Measurements from ENCODE around the gene SOS1. TPM values are rescaled to one million over a fixed set of nuclear protein-coding genes. Genes with fewer than 3 reads are reported as not detected.

Gene SOS1
- total and polyA plus RNA-seq, 2 donors (not counting 3 experiments of a cell fraction or from before 2014, with no cell fraction given): 22.2 to 32.5 TPM

DNA sequence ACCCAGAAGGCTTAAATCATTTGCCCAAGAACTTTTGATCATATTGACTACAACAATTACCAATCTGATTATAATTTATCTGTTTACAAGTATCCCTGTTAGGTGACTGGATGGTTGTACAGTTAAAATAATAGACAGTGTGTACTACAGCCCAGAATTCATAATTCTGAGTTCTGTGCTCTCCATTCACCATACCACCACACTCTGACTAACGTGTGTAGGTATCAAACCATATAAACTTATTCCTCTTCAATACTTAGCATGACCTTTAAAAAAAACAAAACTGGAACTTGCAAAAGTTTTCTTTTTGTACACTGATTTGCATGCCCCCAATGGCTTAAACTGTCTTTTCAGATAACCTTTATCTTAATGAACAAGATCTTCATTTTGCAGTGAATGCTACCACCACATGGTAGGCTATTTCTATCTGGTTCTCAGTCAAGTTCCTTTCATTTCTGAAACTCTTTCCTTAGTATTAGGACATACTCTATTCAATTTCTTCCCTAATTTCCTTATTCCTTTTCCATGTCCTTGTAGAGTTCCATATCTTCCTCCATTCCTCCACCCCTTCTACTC is 50.9 kb downstream of the SOS1 start:
- H3K4me3 ChIP-seq (replicated peaks in 1 of 3; ENCODE audit: insufficient read depth in 1 of 3, low read depth in 1 of 3, low read length in 3 of 3): no peak overlapping the region
- BruUV-seq (replicated peaks): no TSS peak
- H3K27me3 ChIP-seq (ENCODE audit: control insufficient read depth in 2 of 2, insufficient read depth in 2 of 2, low read length in 2 of 2): no peaks in the 10 kb centered on the region
- TF ChIP-seq GATA2 (IDR thresholded peaks at IDR 0.05; ENCODE audit: insufficient read depth, insufficient read length, low read depth, low read length) (no peak), FOS (IDR thresholded peaks at IDR 0.05; ENCODE audit: borderline replicate concordance, insufficient read depth, low read length) (no peak), POLR2AphosphoS5 (IDR thresholded peaks at IDR 0.05; ENCODE audit: insufficient read depth, low read depth, low read length) (no peak), JUN (IDR thresholded peaks at IDR 0.05; ENCODE audit: borderline replicate concordance, insufficient read depth, insufficient read length, low read depth) (no peak), POLR2A (IDR thresholded peaks at IDR 0.05; ENCODE audit: low read depth, low read length) (no peak), MYC (IDR thresholded peaks at IDR 0.05; ENCODE audit: low read depth, low read length) (no peak), EZH2 (IDR thresholded peaks at IDR 0.05; ENCODE audit: borderline replicate concordance, low read depth, low read length, severe bottlenecking) (no peak)
- TF ChIP-seq, protein P1, sequence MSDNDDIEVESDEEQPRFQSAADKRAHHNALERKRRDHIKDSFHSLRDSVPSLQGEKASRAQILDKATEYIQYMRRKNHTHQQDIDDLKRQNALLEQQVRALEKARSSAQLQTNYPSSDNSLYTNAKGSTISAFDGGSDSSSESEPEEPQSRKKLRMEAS (IDR thresholded peaks at IDR 0.05; ENCODE audit: insufficient read depth, insufficient read length): no peak
- TF ChIP-seq, protein P2, sequence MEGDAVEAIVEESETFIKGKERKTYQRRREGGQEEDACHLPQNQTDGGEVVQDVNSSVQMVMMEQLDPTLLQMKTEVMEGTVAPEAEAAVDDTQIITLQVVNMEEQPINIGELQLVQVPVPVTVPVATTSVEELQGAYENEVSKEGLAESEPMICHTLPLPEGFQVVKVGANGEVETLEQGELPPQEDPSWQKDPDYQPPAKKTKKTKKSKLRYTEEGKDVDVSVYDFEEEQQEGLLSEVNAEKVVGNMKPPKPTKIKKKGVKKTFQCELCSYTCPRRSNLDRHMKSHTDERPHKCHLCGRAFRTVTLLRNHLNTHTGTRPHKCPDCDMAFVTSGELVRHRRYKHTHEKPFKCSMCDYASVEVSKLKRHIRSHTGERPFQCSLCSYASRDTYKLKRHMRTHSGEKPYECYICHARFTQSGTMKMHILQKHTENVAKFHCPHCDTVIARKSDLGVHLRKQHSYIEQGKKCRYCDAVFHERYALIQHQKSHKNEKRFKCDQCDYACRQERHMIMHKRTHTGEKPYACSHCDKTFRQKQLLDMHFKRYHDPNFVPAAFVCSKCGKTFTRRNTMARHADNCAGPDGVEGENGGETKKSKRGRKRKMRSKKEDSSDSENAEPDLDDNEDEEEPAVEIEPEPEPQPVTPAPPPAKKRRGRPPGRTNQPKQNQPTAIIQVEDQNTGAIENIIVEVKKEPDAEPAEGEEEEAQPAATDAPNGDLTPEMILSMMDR (IDR thresholded peaks at IDR 0.05; ENCODE audit: extremely low read depth in 1 of 2, insufficient read depth in 1 of 2, low read depth in 1 of 2, low read length in 2 of 2): no peak
- no peak overlapping the region for H2AFZ ChIP-seq (ENCODE audit: low read depth, low read length)
- no peaks in the 10 kb centered on the region for H4K20me1 ChIP-seq (replicated peaks; ENCODE audit: control insufficient read depth, extremely low read depth, insufficient read depth, low read length)
- H3K79me2 ChIP-seq (ENCODE audit: control insufficient read depth, insufficient read depth, low read length): peaks cover 12% of the 10 kb centered on the region
- H3K36me3 ChIP-seq (ENCODE audit: control insufficient read depth in 2 of 2, extremely low read depth in 1 of 2, insufficient read depth in 2 of 2, low read length in 2 of 2): peaks cover 2 to 4% of the 10 kb centered on the region in 2 experiments
- H3K27ac ChIP-seq (ENCODE audit: insufficient read depth, low read depth, low read length): no peak overlapping the region
- no peaks in the 10 kb centered on the region for H3K9me1 ChIP-seq (replicated peaks; ENCODE audit: control insufficient read depth, extremely low read depth, insufficient read depth, low read length)
- no peaks in the 10 kb centered on the region for H3K9me3 ChIP-seq (replicated peaks; ENCODE audit: control insufficient read depth, insufficient read depth, low read length)
- dilution Hi-C loops (cut with MboI; ENCODE audit: extremely low pct_ligation_motif_present, low sequenced_read_pairs) (loop anchor here (25.0 kb wide), 1 partner anchor 167 kb away; the partner anchor contains the start of gene CDKL4), intact Hi-C loops (cut with micrococcal nuclease) (loop anchor here (10.0 kb wide), 1 partner anchor 665 kb away; no protein-coding TSS in a partner anchor)
- H3K9ac ChIP-seq (replicated peaks; ENCODE audit: extremely low read depth, insufficient read depth, low read length): no peak overlapping the region
- DNase-seq (ENCODE audit: low read depth, low spot score) (no peak), FAIRE-seq (no peak)
- ChIA-PET POLR2A (no interaction called here), CTCF (interaction anchor here (1.0 to 1.1 kb wide), 2 partner anchors 8 to 50 kb away, joined by 4 read pairs; no protein-coding TSS in a partner anchor)
- H3K4me2 ChIP-seq (ENCODE audit: insufficient read depth, low read length): no peak overlapping the region
- no peaks in the 10 kb centered on the region for H3K4me1 ChIP-seq (ENCODE audit: control insufficient read depth, extremely low read depth, insufficient read depth, low read length)
